Measurements from ENCODE around the gene KANK4.

KANK4 gene

DNA sequence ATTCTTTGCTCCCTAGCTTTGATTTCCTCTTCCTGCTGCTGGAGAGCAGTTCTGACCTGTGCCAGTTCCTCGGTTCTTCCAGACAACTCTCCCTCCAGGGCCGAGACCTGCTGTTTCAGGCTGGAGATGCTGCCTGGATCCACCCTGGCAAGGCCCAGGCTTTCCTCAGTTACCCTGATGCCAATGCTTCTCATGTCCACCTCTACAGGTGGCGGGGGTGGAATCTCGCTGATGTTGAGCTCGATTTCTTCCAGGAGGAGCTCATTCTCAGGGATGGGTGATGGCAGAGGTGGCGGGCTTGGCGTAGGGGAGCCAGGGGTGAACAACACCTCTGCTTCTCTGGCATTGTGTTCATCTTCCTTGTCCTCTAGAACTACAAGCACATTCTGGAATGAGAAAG lies 45.3 kb downstream of the KANK4 start:
- Histone ChIP-seq H3K27me3 (ENCODE audit: control insufficient read depth, insufficient read depth, low read length) (no peaks in the 10 kb centered on the region; the same call in 1 of the 2 replicates), H3K4me1 (ENCODE audit: control insufficient read depth, insufficient read depth, low read length) (no peaks in the 10 kb centered on the region), H3K9me3 (ENCODE audit: control insufficient read depth, insufficient read depth, low read length) (no peaks in the 10 kb centered on the region), H3K36me3 (ENCODE audit: control insufficient read depth, insufficient read depth, low read length) (no peaks in the 10 kb centered on the region), H3K27ac (ENCODE audit: low read length) (no peak overlapping the region), H3K4me3 (ENCODE audit: low read length) (no peak overlapping the region)
- DNase-seq (ENCODE audit: low read depth, low spot score): no peak
- whole genome bisulfite sequencing (ENCODE audit: insufficient coverage, insufficient read length): no CpG with 5 or more reads among the region's 7 CpGs

DNA sequence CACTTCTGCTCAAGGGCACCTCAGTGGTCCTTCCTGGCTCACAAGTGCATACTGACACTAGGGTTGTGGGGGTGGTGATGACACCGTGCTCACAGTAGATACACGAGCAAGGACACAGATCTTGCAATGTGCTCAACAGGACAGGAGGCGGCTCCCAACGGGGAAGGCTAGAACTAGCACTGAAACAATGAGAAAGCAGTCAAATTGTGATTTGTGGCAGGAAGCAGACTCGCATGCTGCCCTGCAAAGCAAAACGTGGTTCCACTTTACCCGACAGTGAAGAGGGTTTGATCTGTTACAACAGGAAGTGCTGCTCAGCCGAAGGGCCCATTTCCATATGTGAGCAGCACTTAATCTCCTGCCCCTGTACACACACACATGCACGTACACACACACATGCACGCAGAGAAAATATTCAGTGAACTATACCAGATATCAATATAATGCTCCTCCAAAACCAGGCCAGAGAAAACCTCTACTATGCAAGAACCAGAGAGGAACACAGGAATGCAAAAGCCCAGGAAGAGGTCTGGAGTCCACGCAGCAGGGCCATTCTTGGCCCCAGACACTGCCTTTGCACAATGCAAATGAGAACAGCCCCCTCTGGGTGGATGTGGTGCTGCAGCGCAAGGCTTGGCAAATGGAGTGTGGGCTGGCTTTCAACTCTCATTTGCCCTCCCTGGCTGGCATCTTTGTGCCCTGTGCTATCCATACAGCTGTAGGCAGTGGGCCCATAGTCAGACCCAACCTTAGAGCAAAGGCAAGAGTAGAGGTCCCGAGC lies 47.1 kb downstream of the KANK4 start:
- no peaks in the 10 kb centered on the region for H3K9me3 ChIP-seq (ENCODE audit: control insufficient read depth, insufficient read depth, low read length)
- no peak overlapping the region for H3K4me3 ChIP-seq (ENCODE audit: low read length)
- DNase-seq (ENCODE audit: low read depth, low spot score): no peak
- H3K27ac ChIP-seq (ENCODE audit: low read length): no peak overlapping the region
- no peaks in the 10 kb centered on the region; the same call in 1 of the 2 replicates for H3K4me1 ChIP-seq (ENCODE audit: control insufficient read depth, insufficient read depth, low read length)
- WGBS (ENCODE audit: insufficient coverage, insufficient read length): no CpG with 5 or more reads among the region's 13 CpGs
- no peaks in the 10 kb centered on the region for H3K27me3 ChIP-seq (ENCODE audit: control insufficient read depth, insufficient read depth, low read length)
- H3K36me3 ChIP-seq (ENCODE audit: control insufficient read depth, insufficient read depth, low read length): no peaks in the 10 kb centered on the region

DNA sequence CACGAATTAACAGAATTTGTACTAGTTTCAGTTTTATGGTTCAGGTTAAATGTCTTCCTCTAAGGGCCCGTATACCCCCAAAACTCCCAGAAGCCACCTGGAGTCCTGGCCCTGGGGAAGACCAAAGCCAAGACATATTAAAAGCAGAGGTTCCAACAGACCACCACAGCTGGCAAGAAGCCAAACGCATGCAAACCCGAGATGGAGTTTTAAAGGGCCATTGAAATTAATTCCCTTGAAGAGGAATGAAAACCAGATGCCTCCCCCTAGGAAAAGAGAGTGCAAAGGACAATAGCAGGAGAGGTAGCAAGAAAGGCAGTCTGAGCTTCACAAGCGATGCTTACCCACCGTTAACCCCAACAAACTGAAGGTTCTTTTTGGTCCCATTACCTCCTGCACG lies 48.1 kb downstream of the KANK4 start:
- H3K27ac ChIP-seq (ENCODE audit: low read length): no peak overlapping the region
- WGBS (ENCODE audit: insufficient coverage, insufficient read length): 100% methylated on average over 1 of the region's 7 CpGs
- H3K27me3 ChIP-seq (ENCODE audit: control insufficient read depth, insufficient read depth, low read length): no peaks in the 10 kb centered on the region
- no peaks in the 10 kb centered on the region for H3K36me3 ChIP-seq (ENCODE audit: control insufficient read depth, insufficient read depth, low read length)
- no peak overlapping the region for H3K4me3 ChIP-seq (ENCODE audit: low read length)
- H3K9me3 ChIP-seq (ENCODE audit: control insufficient read depth, insufficient read depth, low read length): no peaks in the 10 kb centered on the region
- peaks cover 4% of the 10 kb centered on the region for H3K4me1 ChIP-seq (ENCODE audit: control insufficient read depth, insufficient read depth, low read length)
- DNase-seq (ENCODE audit: low read depth, low spot score): no peak

DNA sequence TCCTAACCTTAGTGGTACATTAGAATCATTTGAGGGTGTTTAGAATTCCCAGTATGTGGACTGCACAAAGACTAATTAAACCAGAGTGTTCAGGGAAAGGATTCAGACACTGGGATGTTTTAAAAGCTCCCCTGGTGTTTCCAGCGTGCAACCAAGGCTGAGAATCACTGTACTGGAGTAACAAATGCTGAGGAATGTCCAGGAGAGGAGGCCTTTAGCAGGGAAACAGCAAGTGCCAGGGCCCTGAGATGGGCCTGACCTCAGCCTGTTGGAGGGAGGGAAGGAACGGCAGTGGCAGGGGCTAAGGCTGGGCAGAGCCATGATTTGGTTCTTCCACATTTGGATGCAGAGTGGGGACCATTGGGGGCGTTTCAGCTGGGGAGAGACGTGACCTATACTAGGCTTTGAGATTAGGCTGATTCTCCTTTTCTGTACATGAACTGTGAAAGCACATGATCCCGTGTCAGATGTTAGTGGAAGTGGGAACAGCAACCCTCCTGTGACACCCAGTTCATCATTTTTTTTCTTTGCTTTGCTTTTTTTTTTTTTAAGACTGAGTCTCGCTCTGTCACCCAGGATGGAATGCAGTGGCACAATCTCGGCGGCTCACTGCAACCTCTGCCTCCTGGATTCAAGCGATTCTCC lies 49.3 kb downstream of the KANK4 start:
- no peak overlapping the region for H3K27ac ChIP-seq (ENCODE audit: low read length)
- WGBS (ENCODE audit: insufficient coverage, insufficient read length): no CpG with 5 or more reads among the region's 9 CpGs

DNA sequence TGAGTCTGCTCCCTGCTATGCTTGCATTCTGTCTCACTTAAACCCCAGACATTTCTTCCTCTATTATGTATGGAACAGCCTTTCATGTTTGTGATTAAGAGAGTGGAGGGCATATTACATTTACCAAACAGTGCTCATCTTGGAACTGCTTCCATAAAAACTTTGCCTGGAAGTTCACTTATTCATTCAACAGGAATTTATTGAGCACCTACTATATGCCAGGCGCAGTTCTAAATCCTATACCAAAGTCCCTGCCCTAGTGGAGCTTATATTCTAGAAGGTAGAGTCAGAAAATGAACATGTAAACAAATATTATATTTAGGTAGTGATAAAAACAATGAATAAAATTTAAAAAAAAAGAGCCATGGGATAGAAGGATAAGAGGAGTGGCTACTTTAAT lies 49.8 kb downstream of the KANK4 start:
- Histone ChIP-seq H3K4me3 (ENCODE audit: low read length) (no peak overlapping the region), H3K27ac (ENCODE audit: low read length) (no peak overlapping the region), H3K36me3 (ENCODE audit: control insufficient read depth, insufficient read depth, low read length) (no peaks in the 10 kb centered on the region), H3K9me3 (ENCODE audit: control insufficient read depth, insufficient read depth, low read length) (no peaks in the 10 kb centered on the region), H3K4me1 (ENCODE audit: control insufficient read depth, insufficient read depth, low read length) (peaks cover 4% of the 10 kb centered on the region), H3K27me3 (ENCODE audit: control insufficient read depth, insufficient read depth, low read length) (no peaks in the 10 kb centered on the region)
- WGBS (ENCODE audit: insufficient coverage, insufficient read length): no CpG with 5 or more reads among the region's 1 CpG
- DNase-seq (ENCODE audit: low read depth, low spot score): no peak

More for the DNA sequence above, 49.3 kb downstream of the KANK4 start:
- Histone ChIP-seq H3K36me3 (ENCODE audit: control insufficient read depth, insufficient read depth, low read length) (no peaks in the 10 kb centered on the region), H3K4me3 (ENCODE audit: low read length) (no peak overlapping the region), H3K27me3 (ENCODE audit: control insufficient read depth, insufficient read depth, low read length) (no peaks in the 10 kb centered on the region), H3K4me1 (ENCODE audit: control insufficient read depth, insufficient read depth, low read length) (peaks cover 4% of the 10 kb centered on the region), H3K9me3 (ENCODE audit: control insufficient read depth, insufficient read depth, low read length) (no peaks in the 10 kb centered on the region)
- DNase-seq (ENCODE audit: low read depth, low spot score): no peak

DNA sequence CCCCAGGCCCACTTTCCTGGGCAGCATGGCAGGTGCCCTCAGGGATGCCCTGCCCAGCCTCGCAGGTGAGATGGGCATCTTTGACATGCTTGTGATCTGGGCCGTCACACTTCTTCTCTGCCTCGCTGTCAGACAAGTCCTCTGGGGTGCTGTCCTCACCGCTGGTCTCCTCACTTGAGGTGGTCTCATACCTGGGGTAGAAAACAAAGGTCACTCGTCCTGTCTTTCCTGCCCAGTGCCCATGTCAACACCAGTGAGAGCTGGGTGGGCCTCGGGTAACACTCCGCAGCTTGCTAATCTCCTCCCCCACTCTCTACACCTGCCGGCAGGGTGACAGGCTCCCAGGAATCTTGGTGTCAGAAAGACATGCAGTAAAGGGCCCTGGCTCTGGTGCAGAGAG lies 50.9 kb downstream of the KANK4 start:
- Histone ChIP-seq H3K4me3 (ENCODE audit: low read length) (no peak overlapping the region), H3K27ac (ENCODE audit: low read length) (no peak overlapping the region), H3K27me3 (ENCODE audit: control insufficient read depth, insufficient read depth, low read length) (no peaks in the 10 kb centered on the region), H3K4me1 (ENCODE audit: control insufficient read depth, insufficient read depth, low read length) (peaks cover 4% of the 10 kb centered on the region), H3K36me3 (ENCODE audit: control insufficient read depth, insufficient read depth, low read length) (no peaks in the 10 kb centered on the region), H3K9me3 (ENCODE audit: control insufficient read depth, insufficient read depth, low read length) (no peaks in the 10 kb centered on the region)
- no CpG with 5 or more reads among the region's 8 CpGs for WGBS (ENCODE audit: insufficient coverage, insufficient read length)
- DNase-seq (ENCODE audit: low read depth, low spot score): no peak

DNA sequence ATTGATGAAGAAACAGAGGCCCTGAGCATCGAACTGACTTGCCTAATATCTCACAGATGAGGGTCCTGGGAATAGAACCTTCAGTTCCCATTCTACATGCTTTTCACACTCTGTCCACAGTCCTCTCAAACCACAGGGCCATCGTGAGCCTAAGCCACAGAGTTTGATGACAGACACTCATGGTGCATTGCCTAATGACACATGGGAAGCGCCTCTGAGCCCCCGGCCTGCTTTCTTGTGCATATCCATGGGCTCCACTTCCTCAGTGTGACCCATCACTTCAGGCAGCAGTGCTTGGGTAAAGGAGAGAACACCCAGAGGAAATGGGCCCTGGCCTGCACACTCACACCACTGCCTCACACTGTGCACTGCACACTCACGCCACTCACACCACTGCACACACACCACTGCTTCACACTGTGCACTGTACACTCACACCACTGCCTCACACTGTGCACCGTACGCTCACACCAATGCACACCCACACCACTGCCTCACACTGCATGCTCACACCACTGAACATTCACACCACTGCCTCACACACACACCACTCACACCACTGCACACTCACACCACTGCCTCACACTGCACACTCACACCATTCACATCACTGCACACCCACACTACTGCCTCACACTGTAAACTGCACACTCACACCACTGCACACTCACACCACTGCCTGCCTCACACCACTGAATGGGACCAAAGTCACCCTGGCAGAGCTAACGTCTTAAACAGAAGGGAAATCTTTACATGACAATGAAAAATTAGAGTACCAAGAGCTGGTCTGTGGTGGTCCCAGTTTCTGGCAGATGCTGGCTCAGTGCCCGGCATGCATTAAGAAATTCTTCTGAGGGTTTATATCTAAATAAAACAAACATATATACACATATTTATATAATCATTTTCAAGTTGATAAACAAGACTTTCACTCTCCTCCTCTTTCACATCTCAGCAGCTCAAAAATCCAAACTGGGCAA lies 53.0 kb downstream of the KANK4 start:
- no CpG with 5 or more reads among the region's 9 CpGs for WGBS (ENCODE audit: insufficient coverage, insufficient read length)
- H3K9me3 ChIP-seq (ENCODE audit: control insufficient read depth, insufficient read depth, low read length): no peaks in the 10 kb centered on the region
- no peak for DNase-seq (ENCODE audit: low read depth, low spot score)
- H3K36me3 ChIP-seq (ENCODE audit: control insufficient read depth, insufficient read depth, low read length): no peaks in the 10 kb centered on the region
- H3K27me3 ChIP-seq (ENCODE audit: control insufficient read depth, insufficient read depth, low read length): no peaks in the 10 kb centered on the region
- H3K4me1 ChIP-seq (ENCODE audit: control insufficient read depth, insufficient read depth, low read length): peaks cover 4% of the 10 kb centered on the region
- H3K4me3 ChIP-seq (ENCODE audit: low read length): no peak overlapping the region
- no peak overlapping the region for H3K27ac ChIP-seq (ENCODE audit: low read length)

DNA sequence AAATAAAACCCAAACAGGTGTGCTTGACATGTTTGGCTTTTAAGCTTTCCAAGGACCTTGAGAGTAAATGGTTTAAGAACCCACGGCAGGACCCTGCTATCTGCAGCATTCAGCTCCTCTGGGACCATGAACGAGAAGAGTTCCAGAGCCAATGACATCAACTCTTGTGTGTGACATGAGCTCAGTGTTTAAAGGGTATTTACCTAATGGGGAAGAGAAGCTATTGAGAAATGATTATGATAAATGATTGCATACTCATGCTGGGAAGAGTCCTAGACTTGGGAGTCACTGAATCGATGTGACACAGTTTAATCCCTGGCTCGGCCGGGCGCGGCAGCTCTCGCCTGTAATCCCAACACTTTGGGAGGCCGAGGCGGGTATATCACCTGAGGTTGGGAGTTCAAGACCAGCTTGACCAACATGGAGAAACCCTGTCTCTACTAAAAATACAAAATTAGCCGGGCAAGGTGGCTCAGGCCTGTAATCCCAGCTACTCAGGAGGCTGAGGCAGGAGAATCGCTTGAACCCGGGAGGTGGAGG lies 55.4 kb downstream of the KANK4 start:
- Histone ChIP-seq H3K36me3 (ENCODE audit: control insufficient read depth, insufficient read depth, low read length) (no peaks in the 10 kb centered on the region), H3K27ac (ENCODE audit: low read length) (no peak overlapping the region), H3K27me3 (ENCODE audit: control insufficient read depth, insufficient read depth, low read length) (no peaks in the 10 kb centered on the region), H3K9me3 (ENCODE audit: control insufficient read depth, insufficient read depth, low read length) (no peaks in the 10 kb centered on the region), H3K4me3 (ENCODE audit: low read length) (no peak overlapping the region), H3K4me1 (ENCODE audit: control insufficient read depth, insufficient read depth, low read length) (peaks cover 4% of the 10 kb centered on the region)
- DNase-seq (ENCODE audit: low read depth, low spot score): no peak
- no CpG with 5 or more reads among the region's 13 CpGs for WGBS (ENCODE audit: insufficient coverage, insufficient read length)

DNA sequence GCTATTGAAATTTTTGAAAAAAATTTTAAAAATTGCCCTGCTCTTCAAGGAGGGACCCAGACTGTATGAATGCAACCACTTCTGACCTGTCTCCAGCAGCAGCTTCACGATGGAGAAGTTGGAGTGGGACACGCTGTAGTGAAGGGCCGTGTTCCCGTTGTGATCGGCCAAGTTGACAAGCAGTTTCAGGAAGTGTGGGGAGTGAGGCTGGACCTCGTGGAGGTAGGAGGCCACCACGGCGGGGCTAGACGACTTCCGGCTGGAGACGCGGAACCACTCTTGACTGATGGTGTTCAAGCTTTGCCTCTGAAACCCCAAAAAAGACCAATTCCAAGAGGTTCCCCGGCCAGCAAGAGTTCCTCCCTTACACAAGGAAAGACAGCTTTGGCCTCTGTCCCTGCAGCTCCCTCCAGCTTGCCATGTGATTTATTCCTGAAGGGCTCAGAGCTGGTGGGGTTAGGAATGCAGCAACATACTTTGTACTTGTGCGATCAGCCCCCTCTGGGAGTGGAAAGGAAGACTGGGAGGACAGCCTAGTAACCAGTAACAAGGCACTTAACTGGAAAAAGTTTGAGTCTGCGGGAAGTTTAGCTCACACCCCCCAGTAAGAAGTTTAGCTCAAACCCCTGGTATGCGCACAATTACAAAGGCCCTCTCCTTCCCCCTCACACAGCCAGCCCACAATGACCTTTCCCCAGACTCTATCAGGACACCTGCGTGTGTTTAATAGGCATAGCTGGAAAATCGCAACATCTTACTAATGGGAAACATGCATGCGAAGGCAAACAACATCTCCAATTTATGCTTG lies 56.0 kb downstream of the KANK4 start:
- DNase-seq (ENCODE audit: low read depth, low spot score): no peak
- H3K9me3 ChIP-seq (ENCODE audit: control insufficient read depth, insufficient read depth, low read length): no peaks in the 10 kb centered on the region
- no peak overlapping the region for H3K27ac ChIP-seq (ENCODE audit: low read length)
- WGBS (ENCODE audit: insufficient coverage, insufficient read length): no CpG with 5 or more reads among the region's 19 CpGs
- no peaks in the 10 kb centered on the region for H3K27me3 ChIP-seq (ENCODE audit: control insufficient read depth, insufficient read depth, low read length)
- H3K4me1 ChIP-seq (ENCODE audit: control insufficient read depth, insufficient read depth, low read length): peaks cover 4% of the 10 kb centered on the region
- H3K4me3 ChIP-seq (ENCODE audit: low read length): no peak overlapping the region
- H3K36me3 ChIP-seq (ENCODE audit: control insufficient read depth, insufficient read depth, low read length): no peaks in the 10 kb centered on the region
